Thyroid gland (tissue), 4 donors: Measurements from ENCODE around the gene FBXL17.

Source experiments
- CTCF ChIP-seq, 6 experiments: fragments of 200-600 bp in 3 of 6; fragments of 450-650 bp in 3 of 6; sonication (generic) in 3 of 6; IDR thresholded peaks; one replicate each; pipeline ENCODE4 v1.5.1; 2016 to 2019; ENCODE audit warnings: antibody characterized with exemption in 6 of 6, mild to moderate bottlenecking in 2 of 6, inconsistent platforms in 1 of 6, moderate library complexity in 1 of 6
- POLR2A ChIP-seq, 2 donors: fragments of 450-650 bp; IDR thresholded peaks; one replicate each; pipeline ENCODE4 v1.6.1; 2017; ENCODE audit warnings: antibody characterized with exemption in 2 of 2, mild to moderate bottlenecking in 2 of 2, moderate library complexity in 1 of 2

- TF ChIP-seq CTCF (IDR thresholded peaks at IDR 0.05), result no peak
- no peak for TF ChIP-seq POLR2A (IDR thresholded peaks at IDR 0.05)
Observed at GRCh38 chr5:108090946-108091345, 291.0 kb downstream of the FBXL17 start.
